Iris pigment epithelial cell (primary cell): Measurements from ENCODE around the gene PLCL2.
"Not testable (repeated sequence)": the region's sequence is repeated elsewhere in the genome, so short reads cannot be mapped to it uniquely, and the experiment has no call there.

Experiments used
- DNase-seq: peaks from one replicate; pipeline ENCODE4 v3.0.0-alpha.2; 2011; ENCODE audit warnings: low read depth

Gene PLCL2

DNA sequence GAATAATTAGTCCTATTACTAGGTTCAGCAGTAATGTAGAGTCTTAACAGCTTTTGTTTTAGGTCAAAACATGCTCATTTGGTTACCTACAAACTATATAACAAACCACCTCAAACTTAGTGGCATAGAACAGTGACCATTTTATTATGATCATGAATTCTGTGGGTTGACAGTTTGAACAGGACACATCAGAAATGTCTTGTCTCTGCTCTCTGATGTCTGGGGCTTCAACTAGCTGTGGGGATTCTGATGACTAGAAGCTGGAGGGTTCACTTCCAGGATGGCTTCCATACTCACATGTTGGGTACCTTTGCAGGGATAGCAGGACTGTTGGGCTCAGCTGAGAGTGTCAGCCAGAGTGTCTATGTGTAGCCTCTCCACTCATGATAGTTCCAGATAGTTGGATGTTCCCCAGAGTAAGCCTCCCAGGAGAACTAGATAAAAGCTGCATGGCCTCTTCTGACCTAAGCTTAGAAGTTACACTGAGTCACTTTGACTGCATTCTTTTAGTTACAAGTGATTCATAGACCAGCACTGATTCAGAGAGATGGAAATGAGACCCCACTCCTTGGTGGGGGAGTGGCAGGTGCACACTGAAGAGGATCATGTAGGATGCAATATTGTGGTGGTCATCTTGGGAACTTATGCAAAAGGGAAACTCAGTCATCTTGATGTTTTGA is 32.6 kb downstream of the PLCL2 start:
- peak; percentile 56 for DNase-seq

DNA sequence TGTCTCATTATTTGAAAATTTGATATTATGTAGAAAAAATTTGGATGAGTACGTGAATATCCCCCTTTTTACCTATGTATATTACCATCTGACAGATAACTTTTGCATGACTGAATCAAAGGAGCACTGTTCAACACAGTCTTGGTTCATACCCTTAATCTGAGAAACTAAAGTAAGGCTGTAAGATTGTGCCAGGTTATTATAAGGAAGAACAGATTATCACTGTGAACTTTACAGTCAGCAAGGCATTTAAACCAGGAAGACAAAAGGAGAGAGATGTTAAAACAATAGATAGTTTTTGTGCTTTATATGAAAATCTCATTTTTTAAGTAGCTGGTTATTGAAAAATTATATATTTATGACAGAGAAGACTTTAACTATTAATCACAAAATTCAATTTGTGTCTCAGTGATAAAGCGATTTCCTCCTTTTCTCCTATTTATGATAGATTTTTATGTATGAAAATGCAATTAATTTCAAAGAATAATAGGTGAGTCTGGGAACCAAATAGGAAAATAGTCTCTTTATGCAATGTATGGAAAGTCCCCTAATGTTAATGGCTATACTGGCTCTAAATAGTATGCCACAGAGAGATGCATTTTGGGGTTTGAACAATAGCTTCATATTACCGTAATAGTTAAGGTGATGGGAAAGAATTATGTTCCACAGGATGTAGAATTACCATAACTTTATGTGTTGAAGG is 33.4 kb downstream of the PLCL2 start:
- no peak for DNase-seq

DNA sequence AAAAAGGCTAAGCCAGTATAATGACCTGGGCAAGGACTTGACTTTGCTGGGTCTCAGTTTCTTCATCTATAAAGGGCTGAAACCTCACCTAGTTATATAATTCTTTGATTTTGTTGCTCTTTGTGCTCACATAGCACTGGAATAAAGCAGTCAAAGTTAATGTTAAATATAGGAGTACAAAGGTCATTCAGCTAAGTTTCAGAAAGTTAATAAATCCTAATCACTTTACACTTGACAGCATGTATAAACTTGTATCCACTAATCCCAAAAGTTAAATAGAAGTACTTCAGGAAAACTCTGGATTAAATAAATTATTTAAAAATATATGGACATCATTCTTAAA is 33.9 kb downstream of the PLCL2 start:
- no peak for DNase-seq

DNA sequence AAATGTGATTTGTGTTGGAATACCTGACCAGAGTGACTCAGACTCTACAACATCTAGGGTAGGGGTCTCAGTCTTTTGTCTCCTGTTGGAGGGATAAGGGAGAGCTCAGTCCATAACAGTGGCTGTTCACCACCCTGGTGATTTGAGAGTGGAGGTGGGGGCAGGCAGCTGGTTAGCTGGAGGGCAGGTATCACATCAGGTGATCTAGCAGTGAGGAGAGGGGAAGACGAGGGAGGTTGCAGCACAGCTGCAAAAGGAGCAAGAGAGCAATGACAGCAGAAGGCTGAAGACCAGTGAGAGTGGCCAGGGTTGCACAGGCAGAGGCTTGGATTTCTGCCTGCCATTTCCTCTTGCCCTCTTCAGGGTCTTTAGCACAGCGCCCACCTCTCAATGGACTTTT is 38.4 kb downstream of the PLCL2 start:
- no peak for DNase-seq

DNA sequence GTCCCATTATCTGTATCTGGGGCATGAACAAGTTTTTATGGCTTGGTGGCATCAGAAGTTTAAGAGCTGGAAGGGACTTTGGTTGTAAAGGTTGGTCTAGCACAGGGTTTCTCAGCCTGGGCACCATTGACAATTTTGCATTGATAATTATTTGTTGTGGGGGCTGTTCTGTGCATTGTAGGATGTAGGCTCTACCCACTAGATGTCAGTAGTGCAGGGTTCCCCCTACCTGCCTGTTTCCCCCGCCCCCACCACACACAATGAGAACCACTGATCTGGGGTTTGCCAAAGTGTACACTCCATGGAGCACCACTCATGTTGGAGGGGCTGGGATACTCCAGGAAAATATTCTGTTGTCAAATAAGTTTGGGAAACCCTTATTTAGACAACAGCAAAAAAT is 42.7 kb downstream of the PLCL2 start:
- no peak for DNase-seq

DNA sequence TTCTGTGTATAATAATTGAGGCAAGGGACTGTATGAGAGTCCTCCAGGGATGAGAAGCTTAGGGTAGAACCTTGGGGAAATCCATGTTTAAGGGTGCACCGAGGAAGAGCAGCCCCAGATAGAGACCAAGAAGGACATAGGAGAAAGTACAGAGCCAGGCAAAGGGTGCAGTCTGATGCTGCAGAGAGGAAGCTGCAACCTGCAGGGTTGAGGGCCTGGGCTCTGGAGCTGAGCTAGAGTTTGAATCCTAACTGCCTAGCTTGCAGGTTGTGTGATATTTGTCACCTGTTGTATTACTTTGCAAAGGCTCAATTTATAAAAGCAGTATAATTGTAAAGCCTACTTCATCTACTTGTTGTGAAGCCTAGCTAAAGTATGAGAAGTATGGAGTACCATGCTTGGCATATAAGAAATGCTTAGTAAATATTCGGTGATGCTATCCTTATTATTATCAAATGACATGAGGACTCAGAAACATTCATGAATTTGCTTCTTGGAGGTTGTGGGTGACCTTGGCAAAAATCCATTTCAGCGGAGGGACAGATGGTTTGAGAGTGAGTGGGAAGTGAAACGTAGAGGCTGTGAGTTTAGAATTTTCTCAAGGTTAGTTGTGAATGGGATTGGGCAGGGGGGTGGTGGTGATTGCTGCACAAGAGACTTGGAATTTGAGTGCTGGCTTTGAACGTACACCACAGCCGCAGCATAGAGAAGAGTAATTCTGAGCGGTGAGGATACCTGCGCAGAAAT is 43.8 kb downstream of the PLCL2 start:
- DNase-seq: peak; percentile 25

DNA sequence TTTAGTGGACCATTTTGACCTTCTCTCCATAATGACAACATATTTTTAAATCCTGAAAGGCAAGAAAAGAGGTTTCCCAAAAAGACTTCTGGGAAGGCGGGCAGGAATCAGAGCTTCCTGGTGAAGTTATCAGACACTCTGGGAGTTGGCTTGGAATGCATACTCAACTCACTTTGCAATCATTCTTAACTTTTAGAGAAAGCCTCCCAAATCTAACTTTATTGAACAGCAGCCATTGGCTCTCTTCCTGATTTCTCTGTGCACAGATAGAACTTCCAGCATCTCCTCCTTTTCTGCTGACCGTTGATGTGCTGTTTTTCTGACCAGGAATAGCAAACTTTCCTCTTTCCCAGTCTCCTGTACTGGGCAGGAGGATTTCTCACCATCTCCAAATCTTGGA is 44.6 kb downstream of the PLCL2 start:
- no peak for DNase-seq

DNA sequence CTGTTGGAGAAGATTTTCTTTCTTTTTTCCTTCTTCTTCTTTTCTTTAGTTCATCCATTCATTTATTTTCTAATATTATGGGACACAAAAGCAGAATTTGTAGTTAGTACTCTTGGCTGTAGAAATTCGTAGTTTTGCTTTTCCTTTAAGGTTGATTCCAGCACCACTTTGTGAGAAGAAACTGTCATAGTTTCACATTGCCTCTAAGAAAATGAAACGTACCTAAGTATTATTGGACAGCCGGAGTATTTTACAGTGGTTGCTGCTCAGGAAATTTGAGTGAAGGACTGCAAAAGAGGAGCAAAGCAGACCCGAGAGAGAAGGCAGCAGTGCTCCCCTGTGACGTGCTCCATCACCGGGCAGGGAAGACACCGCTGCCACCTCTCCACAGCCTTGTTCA is 48.1 kb downstream of the PLCL2 start:
- DNase-seq: no peak

DNA sequence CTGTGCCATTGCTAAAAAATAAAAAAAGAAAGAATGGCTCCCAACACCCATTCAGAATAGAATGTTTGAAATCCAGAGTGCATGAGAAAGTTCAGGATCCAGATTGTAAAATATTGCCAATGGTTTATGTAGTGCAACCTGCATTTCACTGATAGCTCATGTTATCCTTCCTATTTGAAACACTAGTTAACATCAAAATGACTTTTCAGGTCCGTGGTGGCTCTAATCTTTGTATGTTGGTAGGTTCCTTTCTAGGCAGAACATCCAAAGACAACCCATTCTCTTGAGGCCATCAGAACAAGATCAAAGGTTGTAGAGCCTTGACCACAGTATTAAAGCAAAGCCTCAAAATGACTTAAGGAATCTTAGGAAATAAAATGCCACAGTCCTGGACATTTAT is 51.0 kb downstream of the PLCL2 start:
- DNase-seq: no peak

DNA sequence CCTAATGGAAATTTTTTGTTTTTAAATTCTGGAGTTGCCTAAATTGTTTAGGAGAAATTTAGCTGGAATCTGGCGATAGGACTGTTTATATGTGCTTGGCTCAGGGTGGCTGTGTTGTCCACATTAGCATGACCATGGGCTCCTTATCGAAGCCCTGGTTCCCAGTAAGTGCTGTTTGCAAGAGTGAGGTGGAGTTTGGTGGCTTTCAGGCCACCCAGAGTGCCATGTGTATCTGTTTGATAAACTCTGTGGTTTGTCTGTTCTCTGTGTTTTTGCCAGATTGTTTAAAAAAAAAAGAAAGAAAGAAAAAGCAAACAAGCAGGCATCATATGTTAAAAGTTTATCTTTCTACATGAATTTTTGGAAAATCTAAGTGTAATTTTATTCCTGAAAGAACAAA is 51.5 kb downstream of the PLCL2 start:
- no peak for DNase-seq

DNA sequence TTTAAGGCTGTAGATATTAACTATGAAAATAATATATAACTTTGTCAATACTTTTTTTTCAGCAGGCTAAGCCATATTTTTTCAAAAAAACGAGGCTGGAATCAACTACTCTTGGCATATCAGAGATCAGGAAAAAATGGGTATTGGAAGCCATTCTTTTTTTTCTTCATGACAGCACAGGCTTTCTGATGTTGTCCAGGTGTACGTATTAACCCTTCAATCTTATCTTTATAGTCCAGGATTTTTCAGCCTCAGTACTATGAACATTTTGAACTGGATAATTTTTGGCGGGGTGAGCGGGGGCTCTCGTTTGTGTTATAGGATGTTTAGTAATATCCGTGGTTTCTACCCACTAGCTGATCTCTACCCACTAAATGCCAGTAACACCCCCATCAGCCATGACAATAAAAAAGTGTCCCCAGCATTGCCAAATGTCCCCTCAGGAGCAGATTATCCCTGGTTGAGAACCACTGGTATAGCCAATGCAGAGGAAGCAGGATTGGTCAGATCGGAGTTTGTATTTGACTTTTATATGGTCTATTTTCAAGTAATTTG is 52.0 kb downstream of the PLCL2 start:
- DNase-seq: no peak

DNA sequence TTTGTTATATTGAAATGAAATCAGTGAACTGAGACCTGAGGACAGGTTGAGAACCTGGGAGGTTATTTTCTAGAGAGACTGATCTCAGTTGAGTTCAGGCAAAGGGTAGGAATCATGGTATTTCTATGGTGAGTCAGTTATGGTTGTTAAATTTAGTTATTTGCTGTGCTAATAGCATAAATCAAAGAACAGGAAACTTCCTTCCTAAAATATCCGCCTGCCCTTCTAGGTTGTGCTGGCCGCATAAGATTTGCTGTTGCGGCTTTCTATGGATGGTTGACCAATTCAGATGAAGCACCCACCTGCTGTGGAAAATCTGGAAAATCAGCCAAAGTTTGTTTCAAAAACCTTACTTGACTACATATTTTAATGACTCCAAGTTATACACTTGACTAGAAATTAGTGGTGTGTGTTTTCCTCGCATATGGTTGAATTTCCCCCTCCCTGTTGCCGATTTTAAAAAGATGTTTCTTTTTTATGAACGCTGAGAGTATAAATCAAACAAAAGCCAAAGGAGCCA is 52.6 kb downstream of the PLCL2 start:
- peak; percentile 28 for DNase-seq

DNA sequence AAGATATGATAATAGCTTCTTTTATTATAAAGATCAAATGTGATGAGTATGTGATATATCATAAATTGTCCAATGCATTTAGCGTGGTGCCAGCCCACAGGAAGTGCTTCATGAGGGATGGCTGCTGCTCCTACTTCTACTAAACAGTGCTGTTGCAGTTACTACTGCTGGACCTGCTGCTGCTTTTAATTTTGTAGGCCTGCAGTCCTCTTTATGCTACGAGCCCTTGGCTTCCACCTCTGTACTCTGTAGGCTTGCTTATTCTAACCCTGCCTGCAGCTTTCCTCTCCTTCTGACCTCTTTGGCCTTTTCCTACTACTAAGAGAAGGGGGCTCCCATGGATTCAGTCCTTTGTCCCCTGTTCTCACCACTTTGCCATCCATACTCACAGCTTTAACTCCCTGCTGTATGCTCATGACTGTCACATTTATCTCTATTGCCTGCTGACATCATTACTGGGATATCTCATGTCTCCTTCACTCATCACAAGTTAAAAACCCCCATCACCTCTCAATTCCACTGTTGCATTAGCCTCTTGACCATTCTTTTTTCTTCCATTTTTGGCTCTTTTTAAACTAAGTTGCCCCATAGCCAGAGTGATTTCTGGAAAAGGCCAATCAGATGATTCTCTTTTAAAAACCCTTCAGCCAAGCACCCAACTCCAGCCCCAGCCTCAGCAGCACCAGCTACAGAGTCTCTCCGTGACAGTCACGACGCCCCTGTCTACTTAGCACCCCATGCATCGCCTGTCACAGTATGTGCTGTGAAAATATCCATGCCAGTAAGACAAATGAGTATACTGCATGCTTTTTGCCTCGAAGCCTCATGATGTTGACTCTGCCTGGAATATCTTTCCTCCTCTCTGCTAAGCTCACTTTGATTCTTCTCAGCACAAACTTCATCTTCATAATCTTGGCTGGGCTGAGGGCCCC is 56.3 kb downstream of the PLCL2 start:
- DNase-seq: no peak

DNA sequence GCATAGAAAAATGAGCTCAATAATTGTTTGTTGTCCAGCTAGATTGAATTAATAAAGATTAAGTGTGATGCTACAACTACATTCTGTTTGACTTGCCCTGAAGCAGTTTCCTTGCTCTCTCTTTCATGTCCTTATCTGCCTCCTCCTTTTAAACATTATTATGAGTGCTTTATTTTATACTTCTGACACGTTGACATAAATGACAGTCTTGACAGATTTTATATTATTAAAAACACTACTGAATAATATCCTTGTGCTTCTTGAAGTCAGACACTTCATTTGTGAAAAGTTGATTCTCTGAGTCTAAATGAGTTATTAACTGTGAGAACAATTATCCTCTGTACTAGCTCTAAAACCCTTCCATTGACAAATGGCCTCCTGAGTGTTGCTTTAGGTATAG is 58.2 kb downstream of the PLCL2 start:
- no peak for DNase-seq

DNA sequence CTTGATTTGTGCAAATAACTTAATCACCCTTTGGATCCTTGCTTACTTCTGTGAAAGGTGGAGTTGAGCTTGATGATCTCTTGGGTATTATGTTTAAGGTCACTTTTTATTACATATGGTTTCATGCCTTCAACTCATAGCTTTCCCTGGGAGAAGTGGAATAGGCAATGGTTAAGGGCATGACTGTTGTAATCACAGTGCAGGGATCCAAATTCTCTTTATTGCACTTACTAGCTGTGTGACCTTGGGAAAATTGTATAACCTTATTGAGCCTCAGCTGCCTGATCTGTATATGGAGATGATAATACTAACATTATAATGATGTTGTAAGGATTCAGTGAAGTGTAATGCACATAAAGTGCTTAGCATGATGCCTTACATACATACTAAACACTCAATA is 59.1 kb downstream of the PLCL2 start:
- no peak for DNase-seq

DNA sequence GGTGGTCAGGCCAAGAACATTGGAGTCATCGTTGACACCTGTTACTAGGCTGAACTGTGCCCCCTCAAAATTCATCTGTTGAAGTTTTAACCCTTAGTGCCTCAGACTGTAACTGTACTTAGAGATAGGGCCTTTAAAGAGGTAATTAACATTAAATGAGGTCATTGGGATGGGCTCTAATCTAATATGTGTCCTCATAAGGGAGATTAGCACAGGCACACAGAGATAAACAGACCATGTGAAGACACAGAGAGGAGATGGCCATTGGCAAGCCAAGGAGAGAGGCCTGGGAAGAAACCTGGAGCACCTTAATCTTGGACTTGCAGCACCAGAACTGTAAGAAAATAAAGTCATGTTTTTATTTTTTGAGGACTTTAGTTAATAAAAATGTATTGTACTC is 59.6 kb downstream of the PLCL2 start:
- DNase-seq: no peak

DNA sequence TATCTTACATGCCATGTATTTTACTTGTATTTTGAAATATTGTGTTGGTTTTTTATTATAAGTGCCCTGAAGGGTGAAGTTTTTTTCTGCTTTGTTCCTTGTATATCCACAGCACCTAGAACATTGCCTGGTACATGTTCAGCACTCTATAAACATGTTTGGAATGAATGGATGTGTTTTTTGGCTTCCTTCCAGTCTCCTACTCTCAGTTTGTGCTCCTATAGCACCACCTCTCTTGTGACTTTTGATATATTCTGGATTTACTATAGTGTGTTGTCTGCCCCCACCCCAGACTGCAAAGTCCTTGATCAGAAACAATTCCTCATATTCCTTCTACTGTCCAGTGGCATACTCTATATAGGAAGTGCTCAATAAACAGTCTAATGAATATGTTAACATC is 60.6 kb downstream of the PLCL2 start:
- peak; percentile 55 for DNase-seq

DNA sequence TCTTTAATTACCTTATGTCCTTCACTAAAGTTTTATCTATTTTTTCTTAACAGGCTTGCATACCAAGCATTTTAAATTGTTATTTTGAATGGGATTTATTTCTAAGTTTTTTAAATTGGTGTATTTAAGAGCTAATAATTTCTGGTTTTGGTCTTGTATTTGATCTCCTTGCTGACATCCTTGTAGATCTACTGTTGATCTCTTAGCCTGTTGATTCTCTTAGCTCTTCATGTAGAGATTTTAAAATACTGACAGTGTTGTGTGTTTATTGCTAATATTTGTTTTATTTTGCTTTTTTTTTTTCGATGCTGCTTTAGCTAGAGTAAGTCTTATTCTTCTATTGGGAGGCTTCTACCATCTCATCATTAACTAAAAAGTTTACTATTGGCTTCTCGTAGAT is 65.5 kb downstream of the PLCL2 start:
- DNase-seq: no peak

DNA sequence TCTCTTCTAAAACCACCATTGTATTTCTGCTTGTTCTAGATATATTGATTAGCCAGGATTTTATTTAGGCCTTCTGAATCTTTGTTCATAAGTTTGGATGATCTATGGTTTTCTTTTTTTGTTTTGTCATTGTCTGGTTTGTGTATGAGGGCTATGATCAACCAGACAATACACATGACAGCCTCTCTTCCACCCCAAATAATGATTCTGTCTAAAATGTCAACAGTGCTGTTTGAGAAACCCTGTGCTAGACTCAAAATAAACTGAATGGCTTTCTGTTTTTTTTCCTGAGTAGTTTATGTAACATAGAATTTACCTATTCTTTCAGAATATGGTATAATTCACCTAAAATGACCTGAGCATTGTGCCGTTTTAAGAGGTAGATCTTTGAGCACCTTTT is 66.1 kb downstream of the PLCL2 start:
- no peak for DNase-seq

DNA sequence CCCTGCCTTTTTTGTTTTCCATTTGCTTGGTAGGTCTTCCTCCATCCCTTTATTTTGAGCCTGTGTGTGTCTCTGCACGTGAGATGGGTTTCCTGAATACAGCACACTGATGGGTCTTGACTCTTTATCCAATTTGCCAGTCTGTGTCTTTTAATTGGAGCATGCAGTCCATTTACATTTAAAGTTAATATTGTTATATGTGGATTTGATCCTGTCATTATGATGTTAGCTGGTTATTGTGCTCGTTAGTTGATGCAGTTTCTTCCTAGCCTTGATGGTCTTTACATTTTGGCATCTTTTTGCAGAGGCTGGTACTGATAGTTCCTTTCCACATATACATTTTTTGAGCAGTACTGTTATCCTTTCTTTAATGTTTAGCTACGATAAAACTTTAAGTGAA is 73.1 kb downstream of the PLCL2 start:
- not testable (repeated sequence) for DNase-seq

DNA sequence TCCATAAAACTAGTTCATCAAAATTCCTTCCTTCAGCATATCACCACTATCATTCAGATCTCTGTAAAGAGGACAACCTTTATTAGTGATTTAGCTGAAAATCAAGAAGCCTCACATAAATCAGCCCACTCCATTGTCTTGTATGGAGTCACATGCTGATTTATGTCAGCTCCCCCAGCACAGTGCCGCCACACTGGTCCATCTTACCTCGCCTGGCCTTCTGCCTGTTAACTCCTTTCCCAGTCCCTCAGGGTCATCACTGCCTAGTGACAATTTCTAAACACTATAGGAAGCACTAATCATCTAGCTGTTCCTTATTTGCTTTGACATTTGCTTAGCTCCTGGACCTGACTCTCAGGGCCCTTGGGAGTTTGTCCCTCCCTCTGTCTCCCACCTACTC is 75.4 kb downstream of the PLCL2 start:
- DNase-seq: no peak
